Suprapubic skin (tissue), 4 donors: ENCODE data around the gene EXOC2. TPM values are rescaled to one million over a fixed set of nuclear protein-coding genes. Genes with fewer than 3 reads are reported as not detected.

Experiments
- DNase-seq, 2 donors: peaks; one replicate each; pipeline ENCODE4 v3.0.0-alpha.2; 2019; ENCODE audit warnings: low spot score in 2 of 2
- H3K27ac ChIP-seq: fragments of 200-600 bp; sonication (generic); one replicate; pipeline ENCODE4 v1.5.1; 2019
- H3K27me3 ChIP-seq: fragments of 200-600 bp; sonication (generic); one replicate; pipeline ENCODE4 v1.5.1; 2019
- H3K36me3 ChIP-seq: fragments of 200-600 bp; sonication (generic); one replicate; pipeline ENCODE4 v1.5.1; 2019
- H3K4me1 ChIP-seq: fragments of 200-600 bp; sonication (generic); one replicate; pipeline ENCODE4 v1.5.1; 2019
- H3K4me3 ChIP-seq: fragments of 200-600 bp; sonication (generic); one replicate; pipeline ENCODE4 v1.5.1; 2019; ENCODE audit warnings: mild to moderate bottlenecking
- H3K9me3 ChIP-seq: fragments of 200-600 bp; sonication (generic); one replicate; pipeline ENCODE4 v1.5.1; 2019
- EP300 ChIP-seq: sonication (generic); formaldehyde crosslinking; IDR thresholded peaks from one replicate; pipeline ENCODE4 v1.6.1; 2017; ENCODE audit warnings: antibody characterized with exemption
- POLR2A ChIP-seq, 2 donors: fragments of 450-650 bp; IDR thresholded peaks; one replicate each; pipeline ENCODE4 v1.6.1; 2017; ENCODE audit warnings: antibody characterized with exemption in 2 of 2, mild to moderate bottlenecking in 2 of 2, moderate library complexity in 2 of 2
- POLR2AphosphoS5 ChIP-seq, 3 donors: sonication (generic); formaldehyde crosslinking; IDR thresholded peaks; one replicate each; pipeline ENCODE4 v1.6.1; 2017; ENCODE audit warnings: antibody characterized with exemption in 3 of 3
- WGBS: methylation state at CpG from one replicate; pipeline ENCODE4 v1.1.5; 2018; 5-methylcytosine and 5-hydroxymethylcytosine counted together
- total RNA-seq, 4 donors: library from RNA; depleted of rRNA; stranded (reverse); fragments of >200 nt; gene quantifications; one replicate each; pipeline ENCODE4 v1.1.0, GENCODE V29; 2016
- TF ChIP-seq, protein P1 (sequence below), 2 donors: fragments of 200-600 bp in 1 of 2; fragments of 450-650 bp in 1 of 2; sonication (generic) in 1 of 2; IDR thresholded peaks; one replicate each; pipeline ENCODE4 v1.5.1; 2016 to 2019; ENCODE audit warnings: antibody characterized with exemption in 2 of 2, mild to moderate bottlenecking in 1 of 2, moderate library complexity in 1 of 2

Gene EXOC2
- total RNA-seq, 4 donors from 2014 or later, result 17.7 to 28.1 (median 20.3) TPM

- Histone ChIP-seq H3K4me1 (no peaks in the 10 kb centered on the region), H3K36me3 (no peaks in the 10 kb centered on the region), H3K4me3 (no peak overlapping the region), H3K9me3 (no peaks in the 10 kb centered on the region), H3K27me3 (peaks cover 4% of the 10 kb centered on the region), H3K27ac (no peak overlapping the region)
- 95% methylated on average over 24 of the region's 62 CpGs for WGBS
- no peak for TF ChIP-seq POLR2A (IDR thresholded peaks at IDR 0.05)
- TF ChIP-seq, protein P1, sequence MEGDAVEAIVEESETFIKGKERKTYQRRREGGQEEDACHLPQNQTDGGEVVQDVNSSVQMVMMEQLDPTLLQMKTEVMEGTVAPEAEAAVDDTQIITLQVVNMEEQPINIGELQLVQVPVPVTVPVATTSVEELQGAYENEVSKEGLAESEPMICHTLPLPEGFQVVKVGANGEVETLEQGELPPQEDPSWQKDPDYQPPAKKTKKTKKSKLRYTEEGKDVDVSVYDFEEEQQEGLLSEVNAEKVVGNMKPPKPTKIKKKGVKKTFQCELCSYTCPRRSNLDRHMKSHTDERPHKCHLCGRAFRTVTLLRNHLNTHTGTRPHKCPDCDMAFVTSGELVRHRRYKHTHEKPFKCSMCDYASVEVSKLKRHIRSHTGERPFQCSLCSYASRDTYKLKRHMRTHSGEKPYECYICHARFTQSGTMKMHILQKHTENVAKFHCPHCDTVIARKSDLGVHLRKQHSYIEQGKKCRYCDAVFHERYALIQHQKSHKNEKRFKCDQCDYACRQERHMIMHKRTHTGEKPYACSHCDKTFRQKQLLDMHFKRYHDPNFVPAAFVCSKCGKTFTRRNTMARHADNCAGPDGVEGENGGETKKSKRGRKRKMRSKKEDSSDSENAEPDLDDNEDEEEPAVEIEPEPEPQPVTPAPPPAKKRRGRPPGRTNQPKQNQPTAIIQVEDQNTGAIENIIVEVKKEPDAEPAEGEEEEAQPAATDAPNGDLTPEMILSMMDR (IDR thresholded peaks at IDR 0.05), result no peak
- no peak for TF ChIP-seq POLR2AphosphoS5 (IDR thresholded peaks at IDR 0.05)
- no peak for TF ChIP-seq EP300
- no peak for DNase-seq
Observed at GRCh38 chr6:449486-450419, 243.2 kb downstream of the EXOC2 start.

- no peaks in the 10 kb centered on the region for H3K9me3 ChIP-seq
- 83% methylated on average over 12 of the region's 12 CpGs for WGBS
- DNase-seq, result no peak
- TF ChIP-seq POLR2AphosphoS5 (IDR thresholded peaks at IDR 0.05), result no peak
- TF ChIP-seq EP300, result no peak
- TF ChIP-seq, protein P1 (IDR thresholded peaks at IDR 0.05), result no peak
- no peak for TF ChIP-seq POLR2A (IDR thresholded peaks at IDR 0.05)
- no peaks in the 10 kb centered on the region for H3K4me1 ChIP-seq
- no peak overlapping the region for H3K27ac ChIP-seq
- peaks cover 6% of the 10 kb centered on the region for H3K27me3 ChIP-seq
- no peaks in the 10 kb centered on the region for H3K36me3 ChIP-seq
- no peak overlapping the region for H3K4me3 ChIP-seq
Observed at GRCh38 chr6:449057-449430, 243.9 kb downstream of the EXOC2 start.

DNA sequence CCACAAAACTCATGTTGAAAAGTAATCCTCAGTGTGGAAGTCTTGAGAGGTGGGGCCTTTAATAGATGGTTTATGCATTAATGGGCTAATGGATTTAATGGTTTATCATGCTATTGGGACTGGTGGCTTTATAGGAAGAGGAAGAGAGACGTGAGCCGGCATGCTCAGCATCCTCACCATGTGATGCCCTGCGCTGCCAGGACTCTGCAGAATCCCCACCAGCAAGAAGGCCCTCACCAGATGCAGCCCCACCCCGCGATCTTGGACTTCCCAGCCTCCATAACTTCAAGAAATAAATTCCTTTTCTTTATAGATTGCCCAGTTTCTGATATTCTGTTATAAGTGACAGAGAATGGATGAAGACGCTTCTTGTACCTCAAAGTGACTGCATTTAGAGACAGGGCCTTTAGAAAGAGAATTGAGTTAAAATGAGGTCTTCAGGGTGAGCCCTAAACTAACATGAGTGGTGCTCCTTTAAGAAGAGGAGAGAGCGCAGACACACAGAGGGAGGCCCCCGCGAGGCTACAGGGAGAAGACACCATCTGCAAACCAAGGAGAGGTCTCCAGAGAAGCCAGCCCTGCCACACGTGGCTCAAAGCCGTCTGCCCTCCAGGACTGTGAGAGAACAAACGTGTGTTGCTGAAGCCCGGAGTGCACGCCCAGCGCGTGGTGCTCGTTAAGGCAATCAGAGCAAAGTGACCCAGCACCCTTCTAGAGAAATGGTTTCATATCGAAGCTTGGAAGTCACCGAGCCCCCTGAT, 244.5 kb downstream of the EXOC2 start:
- DNase-seq, result no peak
- H3K4me1 ChIP-seq, result no peaks in the 10 kb centered on the region
- H3K4me3 ChIP-seq, result no peak overlapping the region
- peaks cover 12% of the 10 kb centered on the region for H3K27me3 ChIP-seq
- no peak overlapping the region for H3K27ac ChIP-seq
- TF ChIP-seq POLR2A (IDR thresholded peaks at IDR 0.05), result no peak
- no peaks in the 10 kb centered on the region for H3K36me3 ChIP-seq
- WGBS, result 80% methylated on average over 19 of the region's 19 CpGs
- H3K9me3 ChIP-seq, result no peaks in the 10 kb centered on the region

DNA sequence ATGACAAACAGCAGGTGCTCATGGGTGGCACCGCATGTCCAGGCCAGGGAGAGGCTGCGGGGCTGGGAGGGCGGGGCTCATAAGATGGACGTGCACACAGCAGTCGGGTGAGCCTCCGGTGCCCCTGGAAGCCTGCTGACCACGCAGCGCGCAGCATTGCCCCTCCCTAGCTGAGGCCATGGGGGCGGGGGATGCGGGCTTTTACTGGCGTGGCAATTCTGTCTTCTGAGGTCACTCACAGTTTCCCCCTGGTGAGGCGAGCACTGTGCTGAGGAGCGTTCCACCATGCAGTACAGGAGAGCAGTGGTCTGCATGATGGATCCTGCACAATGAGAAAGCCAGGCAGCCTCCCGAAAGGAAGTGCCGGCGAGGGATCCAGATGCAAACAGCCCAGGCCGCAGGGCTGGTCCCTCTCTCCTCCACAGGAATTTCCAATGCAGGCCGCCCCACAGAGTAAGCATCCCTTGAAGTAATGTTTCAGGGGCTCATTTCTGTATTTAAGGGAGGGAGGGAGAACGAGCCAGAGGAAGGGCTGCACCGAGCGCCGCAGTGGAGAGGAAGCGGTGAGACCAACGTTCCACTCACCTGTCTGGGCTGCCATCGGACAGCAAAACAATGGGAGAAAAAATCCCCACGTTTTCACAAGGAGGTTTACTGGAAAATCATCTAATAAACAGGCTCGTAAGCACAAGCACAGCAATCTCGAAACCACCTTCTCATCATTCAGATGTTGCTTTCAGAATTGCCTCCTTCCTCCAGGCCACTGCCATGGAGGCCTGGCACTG, 245.4 kb downstream of the EXOC2 start:
- Histone ChIP-seq H3K4me3 (no peak overlapping the region), H3K4me1 (no peaks in the 10 kb centered on the region), H3K36me3 (no peaks in the 10 kb centered on the region), H3K27me3 (peaks cover 10% of the 10 kb centered on the region), H3K9me3 (no peaks in the 10 kb centered on the region), H3K27ac (no peak overlapping the region)
- WGBS, result 80% methylated on average over 15 of the region's 29 CpGs
- TF ChIP-seq, protein P1 (IDR thresholded peaks at IDR 0.05), result no peak
- TF ChIP-seq POLR2AphosphoS5 (IDR thresholded peaks at IDR 0.05) (no peak), EP300 (no peak), POLR2A (IDR thresholded peaks at IDR 0.05) (no peak)
- DNase-seq, result no peak

- Histone ChIP-seq H3K27me3 (peaks cover 7% of the 10 kb centered on the region), H3K27ac (no peak overlapping the region), H3K4me1 (no peaks in the 10 kb centered on the region), H3K4me3 (no peak overlapping the region), H3K36me3 (no peaks in the 10 kb centered on the region), H3K9me3 (no peaks in the 10 kb centered on the region)
- 83% methylated on average over 25 of the region's 28 CpGs for WGBS
- no peak for TF ChIP-seq POLR2A (IDR thresholded peaks at IDR 0.05)
- TF ChIP-seq EP300, result no peak
- TF ChIP-seq, protein P1 (IDR thresholded peaks at IDR 0.05), result no peak
- no peak for TF ChIP-seq POLR2AphosphoS5 (IDR thresholded peaks at IDR 0.05)
- no peak for DNase-seq
Observed at GRCh38 chr6:446418-447366, 246.2 kb downstream of the EXOC2 start.
